NT2/D1 (cell line): ENCODE results near the gene CYB561D2.

ENCODE experiments used
- SUZ12 ChIP-seq: IDR thresholded peaks from 2 replicates; pipeline ENCODE4 v1.6.1; 2011; ENCODE audit not compliant: insufficient read length, insufficient read depth; ENCODE audit errors: extremely low read depth
- YY1 ChIP-seq: IDR thresholded peaks from 2 replicates; pipeline ENCODE4 v1.6.1; 2011; ENCODE audit not compliant: insufficient read length, insufficient read depth
- ZNF274 ChIP-seq: IDR thresholded peaks from 2 replicates; pipeline ENCODE4 v1.6.1; 2011; ENCODE audit warnings: mild to moderate bottlenecking, low read depth, low read length

GRCh38 chr3:50388016-50388719 is 37.5 kb downstream of the CYB561D2 start:
- TF ChIP-seq SUZ12, result no peak
- no peak for TF ChIP-seq ZNF274
- no peak for TF ChIP-seq YY1
